Vagina (tissue), 2 donors: ENCODE results near the gene MRTFB. TPM values are rescaled to one million over a fixed set of nuclear protein-coding genes. Genes with fewer than 3 reads are reported as not detected.

Experiments
- DNase-seq, 2 donors: peaks; one replicate each; pipeline ENCODE4 v3.0.0-alpha.2; 2017; ENCODE audit errors: extremely low spot score in 2 of 2
- H3K27ac ChIP-seq: fragments of 200-600 bp; sonication (generic); one replicate; pipeline ENCODE4 v1.5.1; 2019
- H3K27me3 ChIP-seq: fragments of 200-600 bp; sonication (generic); one replicate; pipeline ENCODE4 v1.5.1; 2019
- H3K36me3 ChIP-seq, 2 donors: fragments of 200-600 bp; sonication (generic); one replicate each; pipeline ENCODE4 v1.5.1; 2017 to 2019
- H3K4me1 ChIP-seq: fragments of 200-600 bp; sonication (generic); one replicate; pipeline ENCODE4 v1.5.1; 2019
- H3K4me3 ChIP-seq, 2 donors: fragments of 200-600 bp; sonication (generic); 1 replicate in 1 of 2; 2 replicates in 1 of 2; pipeline ENCODE4 v1.5.1; 2016 to 2019
- H3K9me3 ChIP-seq: fragments of 200-600 bp; sonication (generic); one replicate; pipeline ENCODE4 v1.5.1; 2019
- CTCF ChIP-seq, 3 experiments: fragments of 450-650 bp in 2 of 3; fragments of 200-600 bp in 1 of 3; sonication (generic) in 1 of 3; IDR thresholded peaks; one replicate each; pipeline ENCODE4 v1.5.1; 2017 to 2019; ENCODE audit warnings: antibody characterized with exemption in 3 of 3, mild to moderate bottlenecking in 2 of 3, moderate library complexity in 2 of 3
- POLR2A ChIP-seq, 2 donors: fragments of 450-650 bp; IDR thresholded peaks; one replicate each; pipeline ENCODE4 v1.6.1; 2017; ENCODE audit warnings: antibody characterized with exemption in 2 of 2, mild to moderate bottlenecking in 2 of 2, moderate library complexity in 2 of 2
- POLR2AphosphoS5 ChIP-seq, 2 donors: sonication (generic); formaldehyde crosslinking; IDR thresholded peaks; one replicate each; pipeline ENCODE4 v1.9.0; 2017; ENCODE audit warnings: antibody characterized with exemption in 2 of 2, mild to moderate bottlenecking in 2 of 2, low read depth in 1 of 2; ENCODE audit not compliant: insufficient read depth in 1 of 2
- intact Hi-C: fragments of 100-400 bp; cut with DNase I; formaldehyde crosslinking; loops from one replicate; pipeline ENCODE4 v1.15.1; 2023
- total RNA-seq: library from RNA; depleted of rRNA; stranded (reverse); fragments of >200 nt; gene quantifications from one replicate; pipeline ENCODE4 v1.2.3, GENCODE V29; 2016

MRTFB gene
- total RNA-seq, 1 donor from 2014 or later = 103 TPM

GRCh38 chr16:14284371-14284770, 213.3 kb downstream of the MRTFB start:
- TF ChIP-seq POLR2A (IDR thresholded peaks at IDR 0.05) = no peak
- no peak for TF ChIP-seq POLR2AphosphoS5 (IDR thresholded peaks at IDR 0.05; ENCODE audit: insufficient read depth in 1 of 2, low read depth in 1 of 2)
- TF ChIP-seq CTCF (IDR thresholded peaks at IDR 0.05) = no peak
- H3K4me3 ChIP-seq = no peak overlapping the region
- intact Hi-C loops = no loop called here
- peak overlapping the region; percentile 88 for H3K27ac ChIP-seq
- H3K27me3 ChIP-seq = no peaks in the 10 kb centered on the region
- no peak for DNase-seq
- peaks cover 21% of the 10 kb centered on the region for H3K4me1 ChIP-seq
- H3K36me3 ChIP-seq = no peaks in the 10 kb centered on the region
- H3K9me3 ChIP-seq = no peaks in the 10 kb centered on the region

GRCh38 chr16:14284930-14285512, 213.9 kb downstream of the MRTFB start:
- no peak for DNase-seq
- Histone ChIP-seq H3K9me3 (peaks cover 3% of the 10 kb centered on the region), H3K4me3 (peak overlapping the region; percentile 55 to 79), H3K27ac (peak overlapping the region; percentile 88), H3K36me3 (no peaks in the 10 kb centered on the region), H3K27me3 (no peaks in the 10 kb centered on the region), H3K4me1 (peaks cover 21% of the 10 kb centered on the region)
- TF ChIP-seq POLR2A (IDR thresholded peaks at IDR 0.05) (no peak), POLR2AphosphoS5 (IDR thresholded peaks at IDR 0.05; ENCODE audit: insufficient read depth in 1 of 2, low read depth in 1 of 2) (no peak), CTCF (IDR thresholded peaks at IDR 0.05) (peak in 1 of 3 experiments; percentile 24)
- intact Hi-C loops = no loop called here

- intact Hi-C loops = no loop called here
- Histone ChIP-seq H3K9me3 (peaks cover 3% of the 10 kb centered on the region), H3K4me1 (peaks cover 21% of the 10 kb centered on the region), H3K36me3 (no peaks in the 10 kb centered on the region), H3K4me3 (peak overlapping the region; percentile 55 to 79), H3K27ac (peak overlapping the region; percentile 88), H3K27me3 (no peaks in the 10 kb centered on the region)
- DNase-seq = peak in 1 of 2 donors; percentile 90
- TF ChIP-seq POLR2A (IDR thresholded peaks at IDR 0.05) (peak in 1 of 2 donors; percentile 48), POLR2AphosphoS5 (IDR thresholded peaks at IDR 0.05; ENCODE audit: insufficient read depth in 1 of 2, low read depth in 1 of 2) (peak; percentile 32 to 64), CTCF (IDR thresholded peaks at IDR 0.05) (no peak)
These were observed 214.6 kb downstream of the MRTFB start for GRCh38 chr16:14285513-14286367.

- Histone ChIP-seq H3K27ac (peak overlapping the region; percentile 88), H3K9me3 (peaks cover 3% of the 10 kb centered on the region), H3K27me3 (no peaks in the 10 kb centered on the region), H3K4me3 (peak overlapping the region; percentile 55 to 79), H3K4me1 (peaks cover 21% of the 10 kb centered on the region), H3K36me3 (no peaks in the 10 kb centered on the region)
- peak in 1 of 2 donors; percentile 91 for DNase-seq
- no peak for TF ChIP-seq POLR2A (IDR thresholded peaks at IDR 0.05)
- no peak for TF ChIP-seq CTCF (IDR thresholded peaks at IDR 0.05)
- TF ChIP-seq POLR2AphosphoS5 (IDR thresholded peaks at IDR 0.05; ENCODE audit: insufficient read depth in 1 of 2, low read depth in 1 of 2) = no peak
- intact Hi-C loops = no loop called here
These were observed 215.5 kb downstream of the MRTFB start for GRCh38 chr16:14286368-14287230.
